ENCODE data around the gene ADCK2.

ADCK2 gene

DNA sequence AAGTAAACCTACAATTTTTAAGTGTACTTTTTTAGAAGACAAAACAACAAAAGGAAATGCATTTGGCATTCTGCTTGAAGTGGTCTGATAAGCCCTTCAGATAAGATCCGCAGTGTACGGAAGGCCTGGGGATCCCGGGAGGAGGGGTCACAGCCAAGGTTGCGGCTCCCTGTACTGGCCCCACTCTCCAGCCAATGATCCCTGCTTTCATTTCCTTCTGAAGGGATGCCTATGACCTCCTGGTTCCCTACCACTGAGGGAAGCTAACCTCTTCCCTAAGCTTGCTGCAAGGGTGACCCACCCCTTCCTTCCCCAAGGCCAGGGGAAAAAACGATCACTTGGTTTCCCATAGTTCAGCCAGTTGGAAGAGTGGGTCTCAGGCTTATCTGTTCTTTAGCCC is 37.4 kb upstream of the ADCK2 start:
- no peak overlapping the region for H3K4me3 ChIP-seq (ENCODE audit: low read depth, low read length)
- TF ChIP-seq, protein P1, sequence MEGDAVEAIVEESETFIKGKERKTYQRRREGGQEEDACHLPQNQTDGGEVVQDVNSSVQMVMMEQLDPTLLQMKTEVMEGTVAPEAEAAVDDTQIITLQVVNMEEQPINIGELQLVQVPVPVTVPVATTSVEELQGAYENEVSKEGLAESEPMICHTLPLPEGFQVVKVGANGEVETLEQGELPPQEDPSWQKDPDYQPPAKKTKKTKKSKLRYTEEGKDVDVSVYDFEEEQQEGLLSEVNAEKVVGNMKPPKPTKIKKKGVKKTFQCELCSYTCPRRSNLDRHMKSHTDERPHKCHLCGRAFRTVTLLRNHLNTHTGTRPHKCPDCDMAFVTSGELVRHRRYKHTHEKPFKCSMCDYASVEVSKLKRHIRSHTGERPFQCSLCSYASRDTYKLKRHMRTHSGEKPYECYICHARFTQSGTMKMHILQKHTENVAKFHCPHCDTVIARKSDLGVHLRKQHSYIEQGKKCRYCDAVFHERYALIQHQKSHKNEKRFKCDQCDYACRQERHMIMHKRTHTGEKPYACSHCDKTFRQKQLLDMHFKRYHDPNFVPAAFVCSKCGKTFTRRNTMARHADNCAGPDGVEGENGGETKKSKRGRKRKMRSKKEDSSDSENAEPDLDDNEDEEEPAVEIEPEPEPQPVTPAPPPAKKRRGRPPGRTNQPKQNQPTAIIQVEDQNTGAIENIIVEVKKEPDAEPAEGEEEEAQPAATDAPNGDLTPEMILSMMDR (conservative IDR thresholded peaks at IDR 0.05; ENCODE audit: low read depth, low read length), result no peak
- no peak for DNase-seq (ENCODE audit: low read depth)

- no peak for DNase-seq (ENCODE audit: low read depth)
- H3K4me3 ChIP-seq (ENCODE audit: low read depth, low read length), result no peak overlapping the region
- TF ChIP-seq, protein P1 (conservative IDR thresholded peaks at IDR 0.05; ENCODE audit: low read depth, low read length), result no peak
Observed at GRCh38 chr7:140635816-140636215, 36.9 kb upstream of the ADCK2 start.

DNA sequence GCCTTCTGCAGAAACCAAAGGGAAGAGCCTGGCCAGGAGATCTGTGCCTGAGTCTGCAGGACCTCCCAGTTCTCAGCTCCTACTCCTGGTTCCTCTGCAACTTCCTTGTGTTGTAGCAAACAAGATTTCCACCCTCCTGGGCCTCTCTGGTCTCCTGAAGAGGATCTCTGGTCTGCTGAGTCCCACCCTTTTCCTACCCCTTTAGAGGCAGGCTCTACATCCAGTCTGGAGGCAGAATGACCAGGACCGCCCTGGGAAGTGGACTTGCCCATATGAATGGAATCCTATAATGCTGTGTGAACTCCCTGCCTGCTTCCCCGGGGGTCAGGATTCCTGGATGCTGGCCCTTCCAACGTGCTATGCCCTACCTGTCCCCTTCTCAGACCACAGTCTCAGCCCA is 35.3 kb upstream of the ADCK2 start:
- DNase-seq (ENCODE audit: low read depth), result no peak
- H3K4me3 ChIP-seq (ENCODE audit: low read depth, low read length), result no peak overlapping the region
- TF ChIP-seq, protein P1 (conservative IDR thresholded peaks at IDR 0.05; ENCODE audit: low read depth, low read length), result no peak

DNA sequence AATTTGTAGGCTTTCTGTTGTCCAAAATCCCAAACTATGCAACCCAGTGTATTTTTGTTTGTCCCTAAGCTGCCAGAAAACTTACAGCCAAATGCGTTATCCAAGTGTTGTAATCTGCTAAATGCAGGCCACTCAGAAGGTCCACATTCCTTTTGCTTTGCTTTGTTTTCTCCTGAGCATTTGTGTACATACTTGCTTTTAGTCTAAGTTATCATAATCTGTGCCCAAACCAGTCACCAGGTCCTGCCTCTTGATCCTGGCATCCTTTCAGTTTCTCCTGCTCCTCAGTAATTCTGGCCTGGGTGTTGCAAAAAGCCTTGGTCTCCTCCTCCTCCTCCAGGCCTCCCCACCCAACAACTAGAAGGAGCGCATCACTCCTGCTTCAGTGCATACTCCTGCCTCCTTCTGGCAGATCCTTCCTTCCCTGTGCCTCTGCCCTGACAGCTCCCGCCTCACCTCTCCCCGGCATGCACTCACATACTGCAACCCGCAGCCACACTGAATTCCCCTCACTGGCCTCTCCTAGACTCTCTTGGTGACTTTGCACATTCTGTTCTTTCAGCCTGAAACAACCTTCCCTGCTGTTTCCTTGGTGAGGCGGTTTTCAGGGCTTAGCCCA is 34.5 kb upstream of the ADCK2 start:
- DNase-seq (ENCODE audit: low read depth), result peak; percentile 86
- TF ChIP-seq, protein P1 (conservative IDR thresholded peaks at IDR 0.05; ENCODE audit: low read depth, low read length), result peak; percentile 63
- peak overlapping the region; percentile 18 for H3K4me3 ChIP-seq (ENCODE audit: low read depth, low read length)

GRCh38 chr7:140639366-140640053 is 33.2 kb upstream of the ADCK2 start:
- peak overlapping the region; percentile 72 for H3K4me3 ChIP-seq (ENCODE audit: low read depth, low read length)
- peak; percentile 85 for DNase-seq (ENCODE audit: low read depth)
- TF ChIP-seq, protein P1 (conservative IDR thresholded peaks at IDR 0.05; ENCODE audit: low read depth, low read length), result no peak

DNA sequence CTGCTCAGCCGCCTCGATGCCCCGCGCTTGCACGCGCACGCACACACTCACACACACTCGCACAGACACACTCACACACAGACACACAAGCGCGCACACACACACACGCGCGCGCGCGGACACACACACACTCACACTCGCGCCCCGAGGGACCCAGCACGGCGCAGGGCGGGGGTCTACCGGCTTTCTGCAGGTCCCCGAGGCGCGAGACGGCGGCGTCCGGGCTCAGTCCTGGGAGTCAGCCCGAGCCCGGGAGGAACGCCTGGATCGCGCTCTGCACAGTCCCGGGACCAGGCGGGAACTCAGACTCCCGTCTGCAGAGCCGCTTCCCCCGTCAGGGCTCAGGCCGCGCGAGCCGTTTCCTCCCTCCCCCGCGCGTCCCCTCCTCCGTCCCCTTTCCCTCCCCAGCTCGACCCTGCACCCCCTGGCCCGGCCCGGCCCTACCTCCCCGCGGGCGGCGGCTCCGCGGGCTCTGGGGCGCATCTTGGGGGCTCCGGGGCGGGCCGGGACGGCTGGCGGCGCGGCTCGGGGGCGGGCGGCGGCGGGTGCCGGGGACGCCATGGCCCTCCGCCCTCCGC is 32.6 kb upstream of the ADCK2 start:
- TF ChIP-seq, protein P1 (conservative IDR thresholded peaks at IDR 0.05; ENCODE audit: low read depth, low read length), result no peak
- peak; percentile 59 for DNase-seq (ENCODE audit: low read depth)
- peak overlapping the region; percentile 72 for H3K4me3 ChIP-seq (ENCODE audit: low read depth, low read length)

Data from choroid plexus epithelial cell (primary cell).